ENCODE results near the gene APOL1. TPM values are rescaled to one million over a fixed set of nuclear protein-coding genes. Genes with fewer than 3 reads are reported as not detected.
A peak's percentile ranks its signal among the peaks of the same experiment; 100 is the strongest.

APOL1 gene
- total and polyA plus RNA-seq, 9 of the 15 experiments (the other 6 are each of a cell fraction or from before 2014, with no cell fraction given) = 2.5 to 9.7 (median 5.6) TPM

DNA sequence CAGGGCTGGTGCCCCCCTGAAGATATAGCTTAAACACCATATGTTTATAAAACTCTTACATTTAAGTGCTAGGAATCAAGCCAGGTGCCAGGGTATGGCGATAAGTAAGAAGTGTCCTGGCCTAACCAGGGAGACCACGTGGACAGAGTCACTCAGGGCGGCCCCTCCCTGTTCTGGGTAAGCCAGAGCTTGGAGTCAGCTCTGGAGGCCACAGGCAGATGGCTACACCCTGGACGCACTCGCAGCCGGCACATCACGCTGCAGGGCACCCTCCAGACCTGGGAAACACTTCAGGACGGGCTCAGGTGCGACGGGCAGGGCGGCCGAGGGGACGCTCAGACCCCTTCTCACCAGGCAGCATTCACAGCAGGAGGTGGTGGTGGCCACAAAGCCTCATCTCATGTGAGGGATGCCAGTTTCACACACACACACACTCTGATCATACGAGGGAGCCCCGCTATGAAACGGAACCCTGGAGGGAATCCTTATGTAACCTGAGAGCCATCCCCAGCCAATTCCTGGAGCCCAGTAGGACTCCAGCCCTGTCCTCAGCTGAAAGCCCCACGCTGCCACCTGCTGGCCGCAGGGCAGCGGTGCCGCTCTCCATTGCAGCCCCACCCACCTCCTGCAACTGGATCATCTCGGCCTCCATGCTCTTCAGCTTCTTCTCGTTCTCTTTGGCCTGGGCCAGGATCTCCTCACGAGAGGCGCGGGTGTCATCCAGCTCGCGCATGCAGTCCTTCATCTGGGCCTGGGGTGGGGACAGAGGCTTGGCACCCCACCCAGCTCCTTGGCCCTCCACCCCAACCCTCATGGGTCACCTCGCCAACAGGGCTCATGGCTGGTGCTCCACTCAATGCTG lies 33.4 kb downstream of the APOL1 start (continued):
- TF ChIP-seq, protein P1, sequence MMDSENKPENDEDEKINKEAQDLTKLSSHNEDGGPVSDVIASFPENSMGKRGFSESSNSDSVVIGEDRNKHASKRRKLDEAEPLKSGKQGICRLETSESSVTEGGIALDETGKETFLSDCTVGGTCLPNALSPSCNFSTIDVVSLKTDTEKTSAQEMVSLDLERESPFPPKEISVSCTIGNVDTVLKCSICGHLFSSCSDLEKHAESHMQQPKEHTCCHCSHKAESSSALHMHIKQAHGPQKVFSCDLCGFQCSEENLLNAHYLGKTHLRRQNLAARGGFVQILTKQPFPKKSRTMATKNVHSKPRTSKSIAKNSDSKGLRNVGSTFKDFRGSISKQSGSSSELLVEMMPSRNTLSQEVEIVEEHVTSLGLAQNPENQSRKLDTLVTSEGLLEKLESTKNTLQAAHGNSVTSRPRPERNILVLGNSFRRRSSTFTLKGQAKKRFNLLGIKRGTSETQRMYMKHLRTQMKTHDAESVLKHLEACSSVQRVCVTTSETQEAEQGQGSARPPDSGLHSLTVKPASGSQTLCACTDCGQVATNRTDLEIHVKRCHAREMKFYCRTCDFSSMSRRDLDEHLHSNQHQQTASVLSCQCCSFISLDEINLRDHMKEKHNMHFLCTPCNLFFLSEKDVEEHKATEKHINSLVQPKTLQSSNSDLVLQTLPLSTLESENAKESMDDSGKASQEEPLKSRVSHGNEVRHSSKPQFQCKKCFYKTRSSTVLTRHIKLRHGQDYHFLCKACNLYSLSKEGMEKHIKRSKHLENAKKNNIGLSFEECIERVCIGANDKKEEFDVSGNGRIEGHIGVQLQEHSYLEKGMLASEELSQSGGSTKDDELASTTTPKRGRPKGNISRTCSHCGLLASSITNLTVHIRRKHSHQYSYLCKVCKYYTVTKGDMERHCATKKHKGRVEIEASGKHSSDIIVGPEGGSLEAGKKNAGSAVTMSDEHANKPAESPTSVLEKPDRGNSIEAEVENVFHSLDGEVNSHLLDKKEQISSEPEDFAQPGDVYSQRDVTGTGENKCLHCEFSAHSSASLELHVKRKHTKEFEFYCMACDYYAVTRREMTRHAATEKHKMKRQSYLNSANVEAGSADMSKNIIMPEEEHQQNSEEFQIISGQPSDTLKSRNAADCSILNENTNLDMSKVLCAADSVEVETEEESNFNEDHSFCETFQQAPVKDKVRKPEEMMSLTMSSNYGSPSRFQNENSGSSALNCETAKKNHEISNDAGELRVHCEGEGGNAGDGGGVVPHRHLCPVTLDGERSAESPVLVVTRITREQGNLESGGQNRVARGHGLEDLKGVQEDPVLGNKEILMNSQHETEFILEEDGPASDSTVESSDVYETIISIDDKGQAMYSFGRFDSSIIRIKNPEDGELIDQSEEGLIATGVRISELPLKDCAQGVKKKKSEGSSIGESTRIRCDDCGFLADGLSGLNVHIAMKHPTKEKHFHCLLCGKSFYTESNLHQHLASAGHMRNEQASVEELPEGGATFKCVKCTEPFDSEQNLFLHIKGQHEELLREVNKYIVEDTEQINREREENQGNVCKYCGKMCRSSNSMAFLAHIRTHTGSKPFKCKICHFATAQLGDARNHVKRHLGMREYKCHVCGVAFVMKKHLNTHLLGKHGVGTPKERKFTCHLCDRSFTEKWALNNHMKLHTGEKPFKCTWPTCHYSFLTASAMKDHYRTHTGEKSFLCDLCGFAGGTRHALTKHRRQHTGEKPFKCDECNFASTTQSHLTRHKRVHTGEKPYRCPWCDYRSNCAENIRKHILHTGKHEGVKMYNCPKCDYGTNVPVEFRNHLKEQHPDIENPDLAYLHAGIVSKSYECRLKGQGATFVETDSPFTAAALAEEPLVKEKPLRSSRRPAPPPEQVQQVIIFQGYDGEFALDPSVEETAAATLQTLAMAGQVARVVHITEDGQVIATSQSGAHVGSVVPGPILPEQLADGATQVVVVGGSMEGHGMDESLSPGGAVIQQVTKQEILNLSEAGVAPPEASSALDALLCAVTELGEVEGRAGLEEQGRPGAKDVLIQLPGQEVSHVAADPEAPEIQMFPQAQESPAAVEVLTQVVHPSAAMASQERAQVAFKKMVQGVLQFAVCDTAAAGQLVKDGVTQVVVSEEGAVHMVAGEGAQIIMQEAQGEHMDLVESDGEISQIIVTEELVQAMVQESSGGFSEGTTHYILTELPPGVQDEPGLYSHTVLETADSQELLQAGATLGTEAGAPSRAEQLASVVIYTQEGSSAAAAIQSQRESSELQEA (IDR thresholded peaks at IDR 0.05; ENCODE audit: low read depth) = peak; percentile 78
- TF ChIP-seq SP1 (CRISPR knock-in tag; IDR thresholded peaks at IDR 0.05) (0 out of 2 replicates have a peak, but pooled peaks have one; percentile 36), POLR2AphosphoS5 (IDR thresholded peaks at IDR 0.05; ENCODE audit: control insufficient read depth, insufficient read depth, low read depth, low read length) (no peak), MAZ (CRISPR knock-in tag; conservative IDR thresholded peaks at IDR 0.05 in 1 of 2, IDR thresholded peaks at IDR 0.05 in 1 of 2) (peak in 1 of 2 experiments; percentile 74; a peak in 2 of 4 replicates), MYNN (IDR thresholded peaks at IDR 0.05) (no peak), MYNN (CRISPR knock-in tag; IDR thresholded peaks at IDR 0.05) (no peak), SMC3 (conservative IDR thresholded peaks at IDR 0.05; ENCODE audit: insufficient read depth, low read depth, low read length) (peak; percentile 92), CXXC5 (CRISPR knock-in tag; IDR thresholded peaks at IDR 0.05) (no peak), RB1 (IDR thresholded peaks at IDR 0.05; ENCODE audit: low read depth) (peak; percentile 42; the same call in 1 of the 2 replicates), RCOR1 (IDR thresholded peaks at IDR 0.05; ENCODE audit: borderline replicate concordance in 1 of 2, low read depth in 2 of 2, low read length in 2 of 2) (peak in 1 of 2 experiments; percentile 24; a peak in 1 of 4 replicates), YY1 (IDR thresholded peaks at IDR 0.05; ENCODE audit: borderline replicate concordance in 1 of 3, control insufficient read depth in 1 of 3, extremely low read depth in 1 of 3, insufficient read depth in 3 of 3, insufficient read length in 1 of 3, insufficient replicate concordance in 2 of 3, low read depth in 1 of 3, low read length in 2 of 3) (peak in 1 of 3 experiments; percentile 43)
- TF ChIP-seq, protein P2, sequence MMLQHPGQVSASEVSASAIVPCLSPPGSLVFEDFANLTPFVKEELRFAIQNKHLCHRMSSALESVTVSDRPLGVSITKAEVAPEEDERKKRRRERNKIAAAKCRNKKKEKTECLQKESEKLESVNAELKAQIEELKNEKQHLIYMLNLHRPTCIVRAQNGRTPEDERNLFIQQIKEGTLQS (IDR thresholded peaks at IDR 0.05) = no peak
- TF ChIP-seq, protein P2 (CRISPR knock-in tag; conservative IDR thresholded peaks at IDR 0.05) = no peak
- TF ChIP-seq, protein P3, sequence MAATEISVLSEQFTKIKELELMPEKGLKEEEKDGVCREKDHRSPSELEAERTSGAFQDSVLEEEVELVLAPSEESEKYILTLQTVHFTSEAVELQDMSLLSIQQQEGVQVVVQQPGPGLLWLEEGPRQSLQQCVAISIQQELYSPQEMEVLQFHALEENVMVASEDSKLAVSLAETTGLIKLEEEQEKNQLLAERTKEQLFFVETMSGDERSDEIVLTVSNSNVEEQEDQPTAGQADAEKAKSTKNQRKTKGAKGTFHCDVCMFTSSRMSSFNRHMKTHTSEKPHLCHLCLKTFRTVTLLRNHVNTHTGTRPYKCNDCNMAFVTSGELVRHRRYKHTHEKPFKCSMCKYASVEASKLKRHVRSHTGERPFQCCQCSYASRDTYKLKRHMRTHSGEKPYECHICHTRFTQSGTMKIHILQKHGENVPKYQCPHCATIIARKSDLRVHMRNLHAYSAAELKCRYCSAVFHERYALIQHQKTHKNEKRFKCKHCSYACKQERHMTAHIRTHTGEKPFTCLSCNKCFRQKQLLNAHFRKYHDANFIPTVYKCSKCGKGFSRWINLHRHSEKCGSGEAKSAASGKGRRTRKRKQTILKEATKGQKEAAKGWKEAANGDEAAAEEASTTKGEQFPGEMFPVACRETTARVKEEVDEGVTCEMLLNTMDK (IDR thresholded peaks at IDR 0.05; ENCODE audit: borderline replicate concordance, insufficient read depth, low read depth, low read length, poor library complexity, severe bottlenecking) = peak; percentile 41

Data from K562 (cell line).